Transverse colon (tissue), 4 donors: ENCODE results near the gene RFTN1. TPM values are rescaled to one million over a fixed set of nuclear protein-coding genes. Genes with fewer than 3 reads are reported as not detected.

Experiments
- DNase-seq: peaks from one replicate; pipeline ENCODE4 v3.0.0-alpha.2; 2019
- H3K27ac ChIP-seq, 4 donors: fragments of 200-600 bp; sonication (generic); 2 replicates each; pipeline ENCODE4 v1.5.1; 2016 to 2018; ENCODE audit warnings: inconsistent platforms in 4 of 4
- H3K27me3 ChIP-seq: fragments of 200-600 bp; sonication (generic); 2 replicates; pipeline ENCODE4 v1.5.1; 2017; ENCODE audit warnings: inconsistent platforms
- H3K36me3 ChIP-seq, 4 donors: fragments of 200-600 bp; sonication (generic); 2 replicates each; pipeline ENCODE4 v1.5.1; 2017 to 2019; ENCODE audit warnings: inconsistent platforms in 4 of 4
- H3K4me1 ChIP-seq, 4 donors: fragments of 200-600 bp; sonication (generic); 2 replicates each; pipeline ENCODE4 v1.5.1; 2017 to 2020; ENCODE audit warnings: inconsistent platforms in 4 of 4
- H3K4me3 ChIP-seq, 4 donors: fragments of 200-600 bp; sonication (generic); 1 replicate in 1 of 4; 2 replicates in 3 of 4; pipeline versions ENCODE4 v1.5.1 to v1.6.1; 2017 to 2019; ENCODE audit warnings: inconsistent platforms in 4 of 4
- H3K9me3 ChIP-seq, 2 donors: fragments of 200-600 bp; sonication (generic); 2 replicates each; pipeline ENCODE4 v1.5.1; 2017 to 2019; ENCODE audit warnings: inconsistent platforms in 2 of 2
- CTCF ChIP-seq, 5 experiments: fragments of 200-600 bp in 3 of 5; fragments of 450-650 bp in 2 of 5; sonication (generic) in 3 of 5; IDR thresholded peaks; 1 replicate in 2 of 5; 2 replicates in 3 of 5; pipeline ENCODE4 v1.5.1; 2016 to 2017; ENCODE audit warnings: antibody characterized with exemption in 5 of 5, inconsistent platforms in 3 of 5, mild to moderate bottlenecking in 2 of 5, moderate library complexity in 1 of 5
- EP300 ChIP-seq: sonication (generic); formaldehyde crosslinking; IDR thresholded peaks from one replicate; pipeline ENCODE4 v1.6.1; 2017; ENCODE audit warnings: antibody characterized with exemption, low read depth
- POLR2A ChIP-seq: fragments of 450-650 bp; IDR thresholded peaks from one replicate; pipeline ENCODE4 v1.6.1; 2016; ENCODE audit warnings: antibody characterized with exemption, mild to moderate bottlenecking, moderate library complexity
- POLR2AphosphoS5 ChIP-seq, 3 donors: sonication (generic); formaldehyde crosslinking; IDR thresholded peaks; one replicate each; pipeline ENCODE4 v1.6.1; 2016; ENCODE audit warnings: antibody characterized with exemption in 3 of 3
- WGBS, 2 donors: methylation state at CpG; one replicate each; pipeline ENCODE4 v1.1.5; 2018; ENCODE audit warnings: low coverage in 1 of 2; 5-methylcytosine and 5-hydroxymethylcytosine counted together
- in situ Hi-C, 4 donors: fragments of 200-750 bp; cut with MboI; loops; one replicate each; pipeline versions ENCODE4 v1.15.0 to v1.15.1; 2017; ENCODE audit warnings: low sequenced_read_pairs in 3 of 4, low pct_ligation_motif_present in 1 of 4, low pct_unique_long_range_greater_than_20kb in 1 of 4
- intact Hi-C: fragments of 100-400 bp; cut with DNase I; formaldehyde crosslinking; loops from one replicate; pipeline ENCODE4 v1.15.1; 2023; ENCODE audit warnings: low total_unique reads
- total RNA-seq, 4 donors: library from RNA; depleted of rRNA; stranded (reverse); fragments of >200 nt; gene quantifications; one replicate each; pipeline ENCODE4 v1.1.0, GENCODE V29; 2016

Gene RFTN1
- total RNA-seq, 4 donors from 2014 or later = 6.7 to 25.7 (median 15.7) TPM

- intact Hi-C loops = no loop called here
- TF ChIP-seq POLR2A = no peak
- TF ChIP-seq POLR2AphosphoS5 (IDR thresholded peaks at IDR 0.05) = no peak
- no peak for TF ChIP-seq CTCF (IDR thresholded peaks at IDR 0.05)
- no peak for TF ChIP-seq EP300
- DNase-seq = peak; percentile 47
Observed at GRCh38 chr3:16337856-16338540, 175.5 kb downstream of the RFTN1 start.

GRCh38 chr3:16336825-16337224, 176.7 kb downstream of the RFTN1 start:
- Histone ChIP-seq H3K36me3 (no peaks in the 10 kb centered on the region), H3K9me3 (peaks cover 0 to 1% of the 10 kb centered on the region in 2 donors), H3K27ac (no peak overlapping the region), H3K27me3 (no peaks in the 10 kb centered on the region), H3K4me1 (peaks cover 0 to 8% (median 0%) of the 10 kb centered on the region in 4 donors), H3K4me3 (no peak overlapping the region)
- in situ Hi-C loops (no loop called here), intact Hi-C loops (no loop called here)
- no peak for DNase-seq
- 92 to 96% methylated on average over 3 to 6 of the region's 6 CpGs for WGBS, 2 donors
- no peak for TF ChIP-seq POLR2AphosphoS5 (IDR thresholded peaks at IDR 0.05)
- no peak for TF ChIP-seq POLR2A
- TF ChIP-seq CTCF (IDR thresholded peaks at IDR 0.05) = no peak
- TF ChIP-seq EP300 = no peak

More at GRCh38 chr3:16337856-16338540, 175.5 kb downstream of the RFTN1 start:
- Histone ChIP-seq H3K36me3 (no peaks in the 10 kb centered on the region), H3K27me3 (no peaks in the 10 kb centered on the region), H3K4me1 (peaks cover 0 to 8% (median 0%) of the 10 kb centered on the region in 4 donors), H3K27ac (peak overlapping the region in 2 of 4 donors; percentile 40 to 41), H3K9me3 (no peaks in the 10 kb centered on the region), H3K4me3 (no peak overlapping the region)
- in situ Hi-C loops = no loop called here
- 63 to 70% methylated on average over 12 to 15 of the region's 15 CpGs for WGBS, 2 donors

GRCh38 chr3:16335772-16336645, 177.5 kb downstream of the RFTN1 start:
- WGBS, 2 donors = 93 to 100% methylated on average over 3 to 14 of the region's 14 CpGs
- no peaks in the 10 kb centered on the region for H3K27me3 ChIP-seq
- H3K27ac ChIP-seq = no peak overlapping the region
- peaks cover 0 to 8% (median 0%) of the 10 kb centered on the region in 4 donors for H3K4me1 ChIP-seq
- intact Hi-C loops = no loop called here
- in situ Hi-C loops = no loop called here
- H3K4me3 ChIP-seq = no peak overlapping the region
- no peak for DNase-seq
- H3K36me3 ChIP-seq = no peaks in the 10 kb centered on the region
- H3K9me3 ChIP-seq = peaks cover 4 to 9% of the 10 kb centered on the region in 2 donors
- no peak for TF ChIP-seq POLR2A
- TF ChIP-seq POLR2AphosphoS5 (IDR thresholded peaks at IDR 0.05) = no peak
- no peak for TF ChIP-seq CTCF (IDR thresholded peaks at IDR 0.05)
- TF ChIP-seq EP300 = no peak

GRCh38 chr3:16335333-16335732, 178.2 kb downstream of the RFTN1 start:
- no peak for DNase-seq
- Histone ChIP-seq H3K36me3 (no peaks in the 10 kb centered on the region), H3K9me3 (peaks cover 6 to 11% of the 10 kb centered on the region in 2 donors), H3K4me1 (peaks cover 0 to 8% (median 0%) of the 10 kb centered on the region in 4 donors), H3K27me3 (no peaks in the 10 kb centered on the region), H3K4me3 (no peak overlapping the region), H3K27ac (no peak overlapping the region)
- WGBS, 2 donors = 81 to 85% methylated on average over 3 to 5 of the region's 5 CpGs
- TF ChIP-seq POLR2A (no peak), POLR2AphosphoS5 (IDR thresholded peaks at IDR 0.05) (no peak), EP300 (no peak), CTCF (IDR thresholded peaks at IDR 0.05) (no peak)
- in situ Hi-C loops (no loop called here), intact Hi-C loops (no loop called here)
